ENCODE measurements around the gene IZUMO2. TPM values are rescaled to one million over a fixed set of nuclear protein-coding genes. Genes with fewer than 3 reads are reported as not detected.

The IZUMO2 gene
- total RNA-seq, 2 donors from 2014 or later = not detected

DNA sequence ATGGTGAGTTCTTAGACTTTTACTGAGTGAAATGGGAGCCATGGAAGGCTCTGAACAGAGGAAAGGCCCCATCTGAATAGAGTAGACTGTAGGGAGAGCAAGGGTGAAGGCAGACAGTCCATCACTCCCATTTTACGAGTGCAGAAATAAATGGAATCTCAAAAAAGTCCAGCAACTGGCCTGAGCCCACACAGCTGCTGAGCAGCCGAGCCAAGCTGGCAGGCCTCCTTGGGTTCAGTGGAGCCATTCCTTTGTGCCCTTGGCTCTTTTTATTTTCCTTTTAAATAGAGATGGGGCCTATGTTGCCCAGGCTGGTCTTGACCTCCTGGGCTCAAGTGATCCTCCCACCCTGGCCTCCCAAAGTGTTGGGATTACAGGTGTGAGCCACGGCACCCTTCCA, 39.3 kb upstream of the IZUMO2 start:
- H3K27ac ChIP-seq = no peak overlapping the region
- ATAC-seq (ENCODE audit: insufficient number of reproducible peaks, low FRiP score, low read depth) = no peak
- no peaks in the 10 kb centered on the region for H3K27me3 ChIP-seq (replicated peaks; ENCODE audit: insufficient read depth)

DNA sequence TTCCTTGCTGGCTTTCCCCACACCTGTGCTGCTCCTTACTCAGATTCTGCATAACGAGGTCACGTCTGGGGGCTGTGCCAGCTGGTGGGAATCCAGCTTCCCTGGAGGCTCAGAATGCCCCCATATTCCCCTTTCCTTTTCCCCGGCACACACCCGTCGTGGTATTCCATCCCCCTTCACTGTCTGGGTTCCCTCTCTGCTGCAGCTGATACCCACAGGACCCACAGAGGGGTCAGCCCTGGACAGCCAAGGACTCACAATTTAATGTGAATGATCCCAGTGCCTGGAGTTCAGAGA, 36.1 kb upstream of the IZUMO2 start:
- ATAC-seq (ENCODE audit: insufficient number of reproducible peaks, low FRiP score, low read depth) (no peak), DNase-seq (ENCODE audit: low spot score) (no peak)
- no peaks in the 10 kb centered on the region for H3K36me3 ChIP-seq
- no peaks in the 10 kb centered on the region for H3K9me3 ChIP-seq
- H3K27me3 ChIP-seq (replicated peaks; ENCODE audit: insufficient read depth) = no peaks in the 10 kb centered on the region
- TF ChIP-seq, protein P1, sequence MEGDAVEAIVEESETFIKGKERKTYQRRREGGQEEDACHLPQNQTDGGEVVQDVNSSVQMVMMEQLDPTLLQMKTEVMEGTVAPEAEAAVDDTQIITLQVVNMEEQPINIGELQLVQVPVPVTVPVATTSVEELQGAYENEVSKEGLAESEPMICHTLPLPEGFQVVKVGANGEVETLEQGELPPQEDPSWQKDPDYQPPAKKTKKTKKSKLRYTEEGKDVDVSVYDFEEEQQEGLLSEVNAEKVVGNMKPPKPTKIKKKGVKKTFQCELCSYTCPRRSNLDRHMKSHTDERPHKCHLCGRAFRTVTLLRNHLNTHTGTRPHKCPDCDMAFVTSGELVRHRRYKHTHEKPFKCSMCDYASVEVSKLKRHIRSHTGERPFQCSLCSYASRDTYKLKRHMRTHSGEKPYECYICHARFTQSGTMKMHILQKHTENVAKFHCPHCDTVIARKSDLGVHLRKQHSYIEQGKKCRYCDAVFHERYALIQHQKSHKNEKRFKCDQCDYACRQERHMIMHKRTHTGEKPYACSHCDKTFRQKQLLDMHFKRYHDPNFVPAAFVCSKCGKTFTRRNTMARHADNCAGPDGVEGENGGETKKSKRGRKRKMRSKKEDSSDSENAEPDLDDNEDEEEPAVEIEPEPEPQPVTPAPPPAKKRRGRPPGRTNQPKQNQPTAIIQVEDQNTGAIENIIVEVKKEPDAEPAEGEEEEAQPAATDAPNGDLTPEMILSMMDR (IDR thresholded peaks at IDR 0.05) = no peak
- H3K27ac ChIP-seq = no peak overlapping the region
- no peak overlapping the region for H3K4me3 ChIP-seq
- peaks cover 6 to 27% of the 10 kb centered on the region in 2 donors for H3K4me1 ChIP-seq (ENCODE audit: control insufficient read depth in 1 of 2, low read depth in 2 of 2)

More for the DNA sequence above, 39.3 kb upstream of the IZUMO2 start:
- no peak for DNase-seq (ENCODE audit: low spot score)
- Histone ChIP-seq H3K9me3 (no peaks in the 10 kb centered on the region), H3K4me1 (ENCODE audit: control insufficient read depth in 1 of 2, low read depth in 2 of 2) (peaks cover 6 to 38% of the 10 kb centered on the region in 2 donors), H3K36me3 (no peaks in the 10 kb centered on the region), H3K4me3 (no peak overlapping the region)
- TF ChIP-seq, protein P1 (IDR thresholded peaks at IDR 0.05) = no peak

DNA sequence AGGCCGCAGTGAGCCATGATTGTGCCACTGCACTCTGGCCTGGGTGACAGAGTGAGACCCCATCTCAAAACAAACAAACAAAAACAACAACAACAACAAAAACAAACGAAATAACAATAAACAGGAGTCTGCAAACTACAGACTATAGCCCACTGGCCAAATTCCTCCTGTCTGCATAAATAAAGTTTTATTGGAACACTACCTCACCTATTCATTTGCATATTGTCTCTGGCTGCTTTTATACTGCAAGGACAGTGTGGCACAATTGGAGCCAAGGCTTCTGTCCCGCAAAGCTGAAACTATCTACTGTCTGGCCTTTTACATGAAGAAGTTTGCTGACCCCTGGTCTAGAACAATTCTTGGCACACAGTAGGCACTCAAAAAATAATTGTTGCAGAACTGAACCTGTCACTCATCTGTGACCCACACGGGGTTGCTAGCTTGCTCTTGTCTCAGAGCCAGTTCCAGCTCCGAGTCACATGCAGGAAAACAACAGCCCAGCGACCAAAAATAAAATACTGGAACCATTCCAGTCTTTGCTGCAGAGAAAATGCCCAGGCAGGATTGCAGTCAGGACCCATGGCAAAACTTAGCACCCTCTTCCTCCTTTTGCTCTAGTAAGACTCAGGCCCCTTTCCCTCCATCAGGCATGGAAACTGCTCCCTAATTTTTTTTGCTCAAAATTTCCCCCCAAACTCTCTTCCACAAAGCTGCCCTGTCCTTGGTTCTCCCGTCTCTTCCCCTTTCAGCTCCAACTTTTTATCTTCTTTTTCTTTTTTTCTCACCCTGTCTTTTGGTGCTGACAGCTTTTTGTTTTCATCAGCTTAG, 35.6 kb upstream of the IZUMO2 start:
- TF ChIP-seq, protein P1 (IDR thresholded peaks at IDR 0.05) = no peak
- Histone ChIP-seq H3K9me3 (no peaks in the 10 kb centered on the region), H3K4me1 (ENCODE audit: control insufficient read depth in 1 of 2, low read depth in 2 of 2) (peaks cover 2 to 22% of the 10 kb centered on the region in 2 donors), H3K27me3 (replicated peaks; ENCODE audit: insufficient read depth) (no peaks in the 10 kb centered on the region), H3K27ac (no peak overlapping the region), H3K36me3 (no peaks in the 10 kb centered on the region), H3K4me3 (no peak overlapping the region)
- ATAC-seq (ENCODE audit: insufficient number of reproducible peaks, low FRiP score, low read depth) (no peak), DNase-seq (ENCODE audit: low spot score) (no peak)

DNA sequence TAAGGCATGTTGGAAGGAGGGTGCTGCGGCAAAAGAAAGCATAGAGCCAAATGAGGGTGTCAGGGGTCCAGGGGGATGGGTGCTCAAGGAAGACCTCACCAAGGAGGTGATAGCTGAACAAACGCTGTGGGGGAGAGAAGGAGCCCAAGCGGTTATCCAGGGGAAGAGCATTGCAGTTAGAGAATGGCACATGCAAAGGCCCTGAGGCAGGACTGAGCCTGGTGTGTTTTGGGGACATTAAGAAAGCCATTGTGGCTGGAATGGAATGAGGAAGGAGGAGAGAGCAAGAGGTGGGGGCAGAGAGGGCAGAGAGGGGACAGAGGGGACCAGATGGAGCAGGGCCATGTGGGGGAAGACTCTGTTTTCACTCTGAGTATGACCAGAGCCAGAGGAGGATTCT, 34.3 kb upstream of the IZUMO2 start:
- H3K4me3 ChIP-seq = no peak overlapping the region
- H3K4me1 ChIP-seq (ENCODE audit: control insufficient read depth in 1 of 2, low read depth in 2 of 2) = peaks cover 0 to 17% of the 10 kb centered on the region in 2 donors
- H3K27me3 ChIP-seq (replicated peaks; ENCODE audit: insufficient read depth) = no peaks in the 10 kb centered on the region
- no peaks in the 10 kb centered on the region for H3K36me3 ChIP-seq
- ATAC-seq (ENCODE audit: insufficient number of reproducible peaks, low FRiP score, low read depth) = no peak
- no peak for DNase-seq (ENCODE audit: low spot score)
- TF ChIP-seq, protein P1 (IDR thresholded peaks at IDR 0.05) = no peak
- no peaks in the 10 kb centered on the region for H3K9me3 ChIP-seq
- no peak overlapping the region for H3K27ac ChIP-seq

DNA sequence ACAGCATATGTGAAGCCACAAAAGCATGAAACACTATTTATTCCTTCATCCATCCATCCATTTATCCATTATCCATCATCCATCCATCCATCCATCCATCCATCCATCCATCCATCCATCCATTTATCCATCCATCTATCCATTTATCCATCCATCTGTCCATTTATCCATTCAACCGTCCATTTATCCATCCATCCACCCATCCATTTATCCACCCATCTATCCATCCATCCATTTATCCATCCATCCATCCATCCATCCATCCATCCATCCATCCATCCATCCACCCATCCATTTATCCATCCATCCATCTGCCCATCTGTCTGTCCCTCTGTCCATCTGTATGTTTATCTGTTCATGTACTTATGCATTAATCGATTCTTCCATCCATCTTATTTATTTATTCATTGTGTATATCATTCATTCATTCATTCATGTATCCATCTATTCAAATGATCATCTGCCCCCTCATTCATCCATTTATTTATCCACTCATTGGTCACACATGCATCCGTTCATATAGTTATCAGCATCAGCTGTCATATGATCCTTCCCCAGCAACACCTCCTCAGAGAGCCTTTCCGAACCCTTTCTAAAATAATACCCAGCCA, 33.3 kb upstream of the IZUMO2 start:
- TF ChIP-seq, protein P1 (IDR thresholded peaks at IDR 0.05) = no peak
- DNase-seq (ENCODE audit: low spot score) (no peak), ATAC-seq (ENCODE audit: insufficient number of reproducible peaks, low FRiP score, low read depth) (no peak)
- no peaks in the 10 kb centered on the region for H3K27me3 ChIP-seq (replicated peaks; ENCODE audit: insufficient read depth)
- no peaks in the 10 kb centered on the region for H3K36me3 ChIP-seq
- H3K27ac ChIP-seq = no peak overlapping the region
- no peak overlapping the region for H3K4me3 ChIP-seq
- H3K9me3 ChIP-seq = no peaks in the 10 kb centered on the region
- peaks cover 0 to 16% of the 10 kb centered on the region in 2 donors for H3K4me1 ChIP-seq (ENCODE audit: control insufficient read depth in 1 of 2, low read depth in 2 of 2)

All from thoracic aorta (tissue), 2 donors.